Ammon's horn (tissue), 1 donor: ENCODE data around the gene DLG2.
"Not testable (repeated sequence)": the region's sequence is repeated elsewhere in the genome, so short reads cannot be mapped to it uniquely, and the experiment has no call there.

ENCODE experiments used
- DNase-seq: peaks from one replicate; pipeline ENCODE4 v3.0.0-alpha.2; 2016; ENCODE audit warnings: low spot score

Gene DLG2

DNA sequence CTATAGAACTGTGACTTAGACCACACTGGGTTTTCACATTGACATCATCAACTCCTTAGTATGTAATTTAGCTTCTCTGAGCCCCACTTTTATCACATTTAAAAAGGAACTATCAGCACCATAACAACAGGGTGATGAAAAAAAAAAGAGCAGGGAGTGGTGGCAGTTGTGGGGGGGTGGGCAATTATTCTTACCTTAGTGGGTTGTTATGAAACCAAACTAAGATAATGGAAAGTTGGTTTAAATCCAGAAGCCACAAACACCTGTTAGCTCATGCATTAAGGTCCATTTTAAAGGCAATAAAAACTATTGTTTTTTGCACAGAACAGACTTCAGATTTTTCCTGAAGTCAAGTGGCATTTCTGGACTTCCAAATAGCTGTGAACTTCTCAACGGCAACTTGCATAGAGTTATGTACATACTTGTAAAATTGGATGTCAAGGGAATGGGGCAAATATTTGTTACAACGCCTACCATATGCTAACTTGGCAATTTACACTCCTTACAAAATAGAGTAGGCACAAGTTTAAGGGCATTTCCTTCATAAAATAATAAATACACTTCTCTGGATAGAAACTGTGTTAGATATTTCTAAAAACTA, 793.6 kb downstream of the DLG2 start:
- no peak for DNase-seq

DNA sequence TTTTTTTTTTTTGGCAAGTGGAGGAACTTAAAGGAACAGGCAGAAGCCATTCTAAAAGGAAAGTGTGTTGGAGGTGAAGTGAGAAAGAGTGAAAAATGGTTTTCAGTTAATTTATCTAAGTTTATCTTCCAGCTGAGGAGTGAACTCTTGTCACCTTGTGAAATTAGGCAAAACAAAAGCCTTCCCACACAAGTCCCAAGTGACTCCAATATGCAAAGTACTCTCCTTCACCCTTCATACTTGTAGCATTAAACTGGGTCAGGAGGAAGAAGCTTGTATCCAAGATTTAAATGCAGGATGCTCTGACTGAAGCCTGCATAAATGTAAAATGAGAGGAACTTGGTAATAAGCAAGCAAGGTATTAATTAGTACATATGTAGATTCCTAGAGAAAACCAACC, 796.8 kb downstream of the DLG2 start:
- DNase-seq = no peak

DNA sequence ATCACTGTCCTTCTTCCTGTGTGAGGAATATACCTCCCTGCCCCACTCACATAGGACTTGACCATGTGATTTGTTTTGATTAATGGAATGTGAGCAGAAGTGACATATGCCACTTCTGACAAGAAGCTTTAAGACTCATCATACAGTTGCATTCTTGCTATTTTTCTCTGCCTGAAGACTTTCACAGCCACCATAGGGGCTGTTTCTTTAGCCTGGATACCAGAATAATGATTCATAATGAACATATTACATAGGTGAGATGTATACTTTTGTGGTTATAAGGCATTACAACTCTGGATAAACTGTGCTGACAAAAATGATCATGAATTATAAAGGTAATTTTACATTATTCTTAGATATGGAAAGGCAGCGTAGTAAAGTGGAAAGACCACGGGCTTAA, 798.0 kb downstream of the DLG2 start:
- no peak for DNase-seq

DNA sequence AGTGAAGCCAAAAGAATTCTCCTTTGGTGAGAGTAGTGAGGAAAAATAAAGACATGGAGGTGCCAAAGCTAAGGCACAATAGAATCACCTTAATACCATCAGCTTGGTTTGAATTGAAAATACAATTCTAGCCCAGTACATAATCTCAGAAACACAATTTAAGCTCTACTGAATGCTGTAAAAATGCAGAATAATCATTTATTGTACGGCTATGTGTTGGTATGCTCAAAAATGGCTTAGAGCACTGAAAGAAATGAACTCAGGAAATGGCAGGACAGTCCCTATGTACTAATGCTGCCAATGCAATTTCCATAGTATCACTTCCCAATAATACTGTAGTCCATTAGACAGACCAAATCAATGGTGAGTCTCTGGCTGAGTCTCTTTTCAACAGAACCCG, 798.5 kb downstream of the DLG2 start:
- DNase-seq = no peak

DNA sequence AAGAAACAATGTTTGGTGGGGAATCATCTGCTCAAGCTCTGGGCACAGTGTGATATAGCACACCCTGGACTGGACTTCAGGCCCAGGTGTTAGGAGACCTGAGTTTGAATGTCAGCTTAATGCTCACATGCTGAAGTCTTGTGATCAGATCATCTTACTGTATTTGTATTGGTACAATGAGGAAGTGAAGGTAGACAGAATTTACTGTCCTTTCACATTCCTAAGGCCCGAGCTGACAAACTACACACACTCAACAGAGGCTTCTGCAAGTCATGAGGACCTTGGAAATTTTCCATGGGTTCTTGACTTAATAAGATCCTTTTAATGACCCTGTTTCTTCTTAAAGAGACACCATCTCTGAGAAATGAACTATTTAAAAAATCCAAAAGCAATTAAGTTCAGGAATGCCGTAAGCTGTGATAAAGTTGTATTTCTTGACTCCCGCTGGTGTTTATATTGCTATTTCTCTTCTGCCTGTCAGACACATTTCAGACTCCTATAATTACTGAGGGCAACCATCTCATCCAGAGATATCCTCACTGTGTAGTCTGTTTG, 802.0 kb downstream of the DLG2 start:
- no peak for DNase-seq

DNA sequence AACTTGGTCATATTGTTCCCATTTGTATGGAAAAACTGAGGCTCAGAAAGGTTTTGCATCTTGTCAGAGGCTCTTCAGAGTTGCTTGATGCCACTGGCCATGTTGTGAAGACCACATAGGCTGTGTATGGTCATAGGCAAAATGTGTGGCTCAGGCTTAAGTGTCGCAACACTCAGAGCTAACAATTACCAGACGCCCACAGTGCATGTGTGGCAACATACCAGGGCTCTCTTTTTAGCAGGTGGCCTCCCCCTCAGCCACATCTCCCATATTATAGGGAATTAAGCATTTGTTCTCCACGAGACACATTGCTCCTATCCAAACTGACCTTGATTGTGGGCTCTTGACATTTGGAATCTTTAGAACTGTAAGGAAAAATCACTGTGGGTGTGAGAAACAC, 802.5 kb downstream of the DLG2 start:
- DNase-seq = peak; percentile 22

DNA sequence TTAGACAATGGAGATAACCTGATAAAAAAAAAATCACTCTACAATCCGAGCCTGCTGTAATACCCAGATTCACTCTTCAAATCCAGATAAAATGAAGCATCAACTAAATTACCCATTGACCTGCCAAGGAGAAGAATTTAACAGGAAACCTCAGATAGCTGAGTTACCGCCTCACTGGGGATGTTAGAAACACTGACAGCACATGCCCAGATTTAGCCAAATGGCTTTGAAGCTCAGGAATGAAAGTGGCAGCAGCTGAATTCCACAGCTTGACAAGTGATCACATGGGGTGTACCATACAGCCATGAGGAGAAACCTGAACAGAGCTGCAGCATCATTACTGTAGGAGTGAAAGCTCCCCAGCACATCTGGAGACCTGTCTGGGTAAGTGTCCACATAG, 807.6 kb downstream of the DLG2 start:
- DNase-seq = peak; percentile 12

DNA sequence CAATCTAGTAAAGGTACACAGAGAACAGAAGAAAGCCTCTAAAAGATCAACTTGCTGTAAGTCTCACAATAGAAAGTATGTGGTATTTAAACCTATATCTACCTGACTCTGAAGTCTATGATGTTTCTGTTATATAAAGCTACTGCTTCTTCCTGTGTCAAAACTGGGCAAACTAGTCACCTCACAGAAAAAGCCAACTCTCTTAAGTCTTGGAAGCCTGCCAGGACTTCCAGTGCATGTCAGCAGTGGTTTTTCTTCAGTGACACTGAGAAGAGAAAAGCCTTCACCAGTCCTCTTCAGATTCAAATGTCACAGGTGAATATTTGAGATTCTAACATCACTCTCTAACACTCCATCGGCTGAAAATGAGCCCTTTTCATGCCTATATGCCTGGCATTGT, 808.0 kb downstream of the DLG2 start:
- DNase-seq = no peak

DNA sequence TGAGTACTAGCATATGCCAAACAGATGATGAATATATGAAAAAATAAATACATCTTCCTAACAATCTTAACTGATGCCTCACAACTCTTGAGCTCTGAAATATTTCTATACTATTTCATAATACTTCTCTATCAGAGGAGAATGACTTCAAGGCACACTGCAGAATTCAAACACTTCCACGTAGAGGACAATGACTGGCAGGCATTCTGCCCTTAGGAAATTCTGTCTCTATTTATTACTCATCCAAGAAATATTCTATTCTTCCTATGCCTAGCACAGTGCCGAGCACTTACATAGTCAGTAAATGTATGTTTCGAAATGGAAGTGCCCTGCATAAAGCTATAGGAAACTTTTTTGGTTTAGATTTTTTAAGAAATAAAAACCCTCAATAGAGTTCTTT, 809.1 kb downstream of the DLG2 start:
- DNase-seq = no peak

DNA sequence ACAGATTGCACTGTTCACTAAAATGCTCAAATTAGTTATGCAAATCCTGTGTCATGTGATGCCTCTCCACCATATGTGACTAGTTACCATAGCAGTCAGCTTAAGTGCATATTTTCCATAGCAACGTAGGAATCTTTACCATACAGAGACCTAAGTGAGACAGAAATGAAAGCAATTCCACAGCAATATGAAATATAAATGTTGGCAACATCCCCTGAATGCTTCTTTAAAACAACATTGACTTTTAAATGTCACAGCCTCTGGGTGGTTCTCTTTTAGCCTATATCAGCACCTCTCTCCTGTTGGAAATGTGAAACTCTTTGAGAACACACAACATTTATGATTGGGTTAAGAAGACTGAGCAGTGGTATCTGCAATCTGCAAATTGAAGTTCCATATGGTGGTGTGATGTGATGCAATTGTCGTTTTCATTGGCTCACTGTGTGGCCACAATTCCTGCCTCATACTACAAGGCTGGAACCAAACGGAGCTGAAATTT, 814.6 kb downstream of the DLG2 start:
- DNase-seq = peak; percentile 50

DNA sequence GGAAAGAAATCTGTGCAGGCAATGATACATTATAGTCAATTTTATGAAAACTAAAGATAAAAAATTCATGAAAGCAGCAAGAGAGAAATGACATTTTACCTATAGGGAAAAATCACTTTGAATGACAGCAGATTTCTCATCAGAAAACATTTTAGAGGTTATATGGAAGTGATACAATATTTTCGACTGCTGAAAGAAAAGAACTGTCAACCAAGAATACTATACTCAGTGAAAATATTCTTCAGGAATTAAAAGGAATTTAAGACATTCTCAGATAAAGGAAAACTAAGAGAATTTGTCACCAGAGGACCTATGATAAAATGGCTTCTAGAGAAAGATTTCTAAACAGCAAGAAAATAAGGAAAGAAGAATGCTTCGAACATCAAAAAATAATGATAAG, 820.8 kb downstream of the DLG2 start:
- DNase-seq = no peak

DNA sequence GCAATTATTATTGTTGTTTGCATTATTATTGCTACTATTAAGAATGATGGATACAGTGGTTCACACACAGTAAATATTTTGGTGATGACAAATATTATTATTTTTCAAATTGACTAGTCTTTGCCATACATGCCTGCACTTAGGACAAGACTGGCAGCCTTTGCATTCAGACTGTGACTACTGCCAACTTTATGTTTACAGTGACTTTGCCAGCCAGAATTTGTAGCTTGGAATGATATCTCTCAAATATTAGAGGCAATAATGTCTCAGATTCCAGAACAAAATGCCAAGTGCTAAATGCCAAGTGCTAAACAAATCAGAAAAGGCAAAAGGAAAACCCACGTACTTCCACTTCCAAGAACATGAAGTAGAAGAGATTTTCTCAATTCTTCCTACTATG, 823.1 kb downstream of the DLG2 start:
- no peak for DNase-seq

DNA sequence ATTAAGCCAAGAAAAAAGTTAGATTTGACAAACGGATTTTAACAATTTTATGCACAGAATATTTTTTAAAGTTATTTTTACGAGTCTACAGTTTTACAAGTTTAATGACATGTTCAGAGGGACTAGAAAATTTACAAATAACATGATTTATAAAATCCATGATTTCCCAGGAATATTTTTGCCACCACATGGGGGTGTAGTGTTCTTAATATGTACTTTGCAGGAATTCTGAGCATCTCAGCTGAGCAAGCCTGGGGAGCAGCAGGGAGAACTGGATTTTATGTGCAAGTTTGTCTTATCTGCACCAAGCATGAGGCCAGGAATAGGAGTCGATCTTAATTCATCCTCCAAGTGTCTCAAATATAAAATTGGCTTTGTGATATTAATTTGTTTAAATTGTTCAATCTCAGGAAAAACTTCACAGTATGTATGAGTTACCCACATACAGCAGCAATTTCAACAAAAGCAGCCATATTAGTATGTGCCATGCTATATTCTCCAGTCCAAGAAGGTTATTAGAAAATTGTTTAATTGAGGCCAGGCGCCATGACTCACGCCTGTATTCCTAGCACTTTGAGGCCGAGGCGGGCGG, 826.3 kb downstream of the DLG2 start:
- peak; percentile 32 for DNase-seq

DNA sequence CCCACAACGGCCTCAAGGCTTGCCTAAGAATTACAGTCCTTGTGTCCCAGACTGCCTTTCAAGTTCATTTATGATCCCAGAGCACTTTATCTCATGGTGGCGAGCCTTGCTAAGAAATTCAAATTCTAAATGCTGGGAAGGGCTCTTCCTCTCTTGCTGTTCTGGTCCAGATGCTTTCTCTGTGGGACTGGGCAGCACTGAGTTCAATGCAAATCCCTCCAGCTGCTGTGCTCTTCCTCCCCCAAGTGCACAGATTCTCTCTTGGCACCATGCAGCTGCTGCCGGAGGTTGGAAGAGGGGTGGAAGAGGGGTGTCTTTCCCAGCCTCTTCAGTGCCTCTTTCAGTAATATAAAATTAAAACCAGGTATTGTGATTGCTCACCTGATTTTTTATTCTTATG, 828.0 kb downstream of the DLG2 start:
- DNase-seq = no peak

DNA sequence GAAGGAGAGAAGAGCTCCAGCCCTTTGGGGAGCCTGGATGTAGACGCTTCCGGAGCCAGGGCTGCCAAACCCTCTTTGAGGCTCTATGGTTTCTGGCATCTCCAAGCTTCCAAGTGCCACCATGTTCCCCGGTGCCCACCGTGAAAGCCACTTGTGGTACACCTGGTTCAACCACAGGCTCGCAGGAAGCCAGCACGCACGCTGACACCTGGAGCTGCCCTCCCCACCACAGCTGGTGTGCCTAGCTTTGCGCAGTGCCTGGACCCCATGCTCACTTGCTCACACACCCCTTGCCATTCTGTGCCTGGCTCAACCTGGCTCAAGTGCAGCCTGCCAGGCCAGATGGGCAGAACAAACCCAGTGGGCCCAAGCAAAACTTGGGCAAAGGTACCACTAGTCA, 831.4 kb downstream of the DLG2 start:
- no peak for DNase-seq

DNA sequence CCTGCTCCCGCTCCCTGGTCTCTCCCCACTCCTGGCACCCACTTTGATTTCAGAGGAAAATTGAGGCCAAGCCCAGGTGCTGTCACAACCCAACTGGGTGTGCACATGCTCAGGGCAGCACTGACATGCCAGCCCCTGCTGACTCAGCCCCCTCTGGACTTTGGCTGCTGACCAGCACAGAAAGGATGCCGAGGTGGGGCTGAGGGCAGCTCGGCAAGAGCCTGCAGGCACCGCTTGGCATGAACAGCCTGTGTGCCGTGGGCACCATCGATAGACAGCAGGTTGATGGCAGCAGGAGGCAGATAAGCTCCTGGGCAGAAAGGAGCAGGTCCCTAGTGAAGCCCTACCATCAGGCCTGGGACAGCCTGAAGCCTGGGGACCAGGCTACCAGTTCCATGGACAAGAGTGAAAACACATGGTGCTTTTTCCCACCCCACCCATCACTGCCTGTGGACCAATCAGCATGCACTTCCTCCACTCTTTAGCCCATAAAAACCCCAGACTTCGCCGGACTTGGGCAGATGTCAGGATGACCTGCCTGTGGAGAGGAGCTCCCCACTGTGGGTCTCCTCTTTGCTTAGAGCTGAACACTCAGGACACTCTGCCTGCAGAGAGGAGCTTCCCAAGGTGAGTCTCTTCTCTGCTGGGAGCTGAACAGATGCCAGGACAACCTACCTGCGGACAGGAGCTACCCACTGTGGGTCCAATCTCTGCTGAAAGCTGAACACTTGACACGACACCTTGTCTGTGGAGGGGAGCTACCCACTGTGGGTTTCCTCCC, 832.3 kb downstream of the DLG2 start:
- DNase-seq = no peak

DNA sequence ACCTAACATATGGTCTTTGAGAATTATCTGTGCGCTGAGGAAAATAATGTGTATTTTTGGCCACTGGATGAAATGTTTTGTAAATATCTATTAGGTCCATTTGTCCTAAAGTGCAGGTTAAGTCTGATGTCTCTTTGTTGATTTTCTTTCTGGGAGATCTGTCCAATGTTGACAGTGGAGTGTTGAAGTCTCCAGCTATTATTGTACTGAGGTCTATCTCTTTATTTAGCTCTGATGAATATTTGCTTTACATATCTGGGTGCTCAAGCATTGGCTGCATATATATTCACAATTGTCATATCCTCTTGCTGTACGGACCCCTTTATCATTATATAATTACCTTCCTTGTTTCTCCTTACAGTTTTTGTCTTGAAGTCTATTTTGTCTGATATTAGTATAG, 833.8 kb downstream of the DLG2 start:
- DNase-seq = no peak

DNA sequence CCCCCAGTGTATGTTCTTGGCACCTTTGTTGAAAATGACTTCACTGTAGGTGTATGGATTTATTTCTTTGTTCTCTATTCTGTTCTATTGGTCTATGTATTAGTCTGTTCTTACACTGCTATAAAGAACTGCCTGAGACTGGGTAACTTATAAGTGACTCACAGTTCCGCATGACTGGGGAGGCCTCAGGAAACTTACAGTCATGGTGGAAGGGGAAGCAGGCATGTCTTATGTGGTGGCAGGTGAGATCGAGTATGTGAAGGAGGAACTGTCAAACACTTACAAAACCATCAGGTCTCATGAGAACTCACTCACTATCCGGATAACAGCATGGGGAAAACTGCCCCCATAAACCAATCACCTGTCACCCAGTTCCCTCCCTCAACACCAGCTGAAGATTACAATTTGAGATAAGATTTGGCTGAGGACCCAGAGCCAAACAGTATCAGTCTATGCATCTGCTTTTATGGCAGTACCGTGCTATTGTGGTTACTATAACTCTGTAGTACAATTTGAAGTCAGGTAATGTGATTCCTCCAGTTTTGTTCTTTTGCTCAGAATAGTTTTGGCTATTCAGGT, 836.2 kb downstream of the DLG2 start:
- no peak for DNase-seq

DNA sequence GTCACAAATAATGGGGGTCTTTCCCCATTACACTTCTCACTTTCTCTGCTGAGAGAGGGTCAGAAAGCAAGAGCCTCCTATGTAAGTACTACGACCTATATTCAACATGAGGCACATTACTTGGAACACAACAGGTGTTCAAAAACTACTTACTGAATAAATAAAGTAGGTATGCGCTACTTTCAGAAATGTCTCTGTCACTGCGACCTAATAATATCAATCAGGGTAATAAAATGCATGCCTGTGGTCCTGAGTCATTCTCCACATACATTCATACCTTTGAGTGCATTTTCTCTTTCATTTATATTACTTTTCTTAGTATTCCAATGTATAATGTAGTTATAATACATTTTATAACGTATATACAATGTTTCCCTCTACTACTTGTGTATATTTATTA, 838.9 kb downstream of the DLG2 start:
- DNase-seq = no peak

DNA sequence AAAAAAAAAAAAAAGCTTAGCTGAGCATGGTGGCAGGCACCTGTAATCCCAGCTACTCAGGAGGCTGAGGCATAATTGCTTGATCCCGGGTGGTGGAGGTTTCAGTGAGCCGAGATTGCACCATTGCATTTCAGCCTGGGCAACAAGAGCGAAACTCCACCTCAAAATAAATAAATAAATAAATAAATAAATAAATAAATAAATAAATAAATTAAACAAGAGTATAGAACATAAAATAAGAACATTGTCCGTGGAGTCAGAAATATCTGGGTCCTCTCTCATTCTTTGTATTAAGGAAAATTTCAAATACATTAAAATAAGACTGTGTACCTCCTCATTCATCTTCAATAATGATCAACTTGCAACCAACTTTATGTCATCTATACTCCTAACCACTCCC, 843.0 kb downstream of the DLG2 start:
- not testable (repeated sequence) for DNase-seq

DNA sequence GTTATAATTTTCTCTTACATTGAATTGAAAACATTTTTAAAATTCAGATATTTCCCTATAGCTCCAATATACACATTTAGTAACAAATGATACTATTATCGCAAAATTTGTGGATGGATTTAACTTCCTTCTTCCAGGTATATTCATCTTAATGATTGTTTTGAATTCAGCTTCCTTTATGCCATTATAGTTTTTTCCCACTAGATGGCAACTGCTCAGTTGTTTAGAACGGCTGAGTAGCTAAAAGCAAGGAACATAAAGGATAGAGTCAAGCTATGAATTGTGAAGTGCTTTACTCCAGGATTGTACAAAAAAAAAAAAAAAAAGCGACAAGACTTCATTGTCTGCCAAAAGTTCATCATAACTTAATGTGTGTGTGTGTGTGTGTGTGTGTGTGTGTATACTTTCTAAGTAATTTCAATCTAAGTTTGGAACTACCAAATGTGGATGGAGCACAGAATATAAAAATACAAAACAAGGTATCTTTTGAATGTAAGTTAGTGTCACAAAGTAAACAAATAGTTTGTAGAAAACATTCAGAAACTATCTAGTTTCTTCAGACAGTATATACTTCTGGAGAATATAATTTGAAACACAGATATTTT, 846.4 kb downstream of the DLG2 start:
- peak; percentile 25 for DNase-seq

DNA sequence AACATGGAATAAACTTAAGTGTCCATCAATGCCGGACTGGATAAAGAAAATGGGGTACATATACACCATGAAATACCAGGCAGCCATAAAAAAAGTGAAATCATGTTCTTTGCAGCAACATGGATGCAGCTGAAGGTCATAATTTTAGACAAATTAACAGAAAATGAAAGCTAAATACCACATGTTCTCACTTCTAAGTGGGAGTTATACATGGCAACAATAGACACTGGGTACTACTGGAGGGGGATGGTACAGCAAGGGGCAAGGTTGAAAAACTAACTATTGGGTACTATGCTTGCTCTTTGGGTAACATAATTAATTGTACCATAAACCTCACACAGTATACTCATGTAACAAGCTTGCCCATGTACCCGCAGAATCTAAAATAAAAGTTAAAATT, 851.6 kb downstream of the DLG2 start:
- no peak for DNase-seq
